ENCODE results near the gene ELAPOR1.
"Not testable (repeated sequence)": the region's sequence is repeated elsewhere in the genome, so short reads cannot be mapped to it uniquely, and the experiment has no call there.

The ELAPOR1 gene

GRCh38 chr1:109142260-109142659 lies 28.3 kb downstream of the ELAPOR1 start:
- DNase-seq, result no peak

GRCh38 chr1:109142725-109143124 lies 28.8 kb downstream of the ELAPOR1 start:
- not testable (repeated sequence) for DNase-seq

- no peak for DNase-seq
These were observed 35.2 kb downstream of the ELAPOR1 start for GRCh38 chr1:109148987-109149561.

- no peak for DNase-seq
These were observed 36.1 kb downstream of the ELAPOR1 start for GRCh38 chr1:109149874-109150601.

- no peak for DNase-seq
These were observed 37.5 kb downstream of the ELAPOR1 start for GRCh38 chr1:109151146-109151990.

GRCh38 chr1:109152196-109152595 lies 38.3 kb downstream of the ELAPOR1 start:
- no peak for DNase-seq

- DNase-seq, result no peak
These were observed 43.0 kb downstream of the ELAPOR1 start for GRCh38 chr1:109156916-109157385.

GRCh38 chr1:109158433-109158832 lies 44.5 kb downstream of the ELAPOR1 start:
- DNase-seq, result no peak

GRCh38 chr1:109159326-109159725 lies 45.4 kb downstream of the ELAPOR1 start:
- no peak for DNase-seq

GRCh38 chr1:109160071-109160840 lies 46.3 kb downstream of the ELAPOR1 start:
- no peak for DNase-seq

GRCh38 chr1:109161858-109162606 lies 48.1 kb downstream of the ELAPOR1 start:
- peak; percentile 90 for DNase-seq

GRCh38 chr1:109162626-109163025 lies 48.7 kb downstream of the ELAPOR1 start:
- peak; percentile 42 for DNase-seq

GRCh38 chr1:109163551-109163950 lies 49.6 kb downstream of the ELAPOR1 start:
- DNase-seq, result peak; percentile 56
